ENCODE data around the gene OSBPL10. TPM values are rescaled to one million over a fixed set of nuclear protein-coding genes. Genes with fewer than 3 reads are reported as not detected.

Gene OSBPL10
- total RNA-seq, 1 donor from 2014 or later: 12.1 TPM

GRCh38 chr3:31967592-31967991 lies 13.5 kb downstream of the OSBPL10 start:
- no peak for DNase-seq (ENCODE audit: low spot score)
- intact Hi-C loops (cut with micrococcal nuclease): no loop called here
- H3K27me3 Mint-ChIP-seq (ENCODE audit: insufficient read depth): peaks cover 2% of the 10 kb centered on the region
- H3K36me3 Mint-ChIP-seq (ENCODE audit: low read depth): no peaks in the 10 kb centered on the region
- no peak overlapping the region for H3K4me3 Mint-ChIP-seq
- H3K9me3 Mint-ChIP-seq: no peaks in the 10 kb centered on the region
- peaks cover 11% of the 10 kb centered on the region for H3K4me1 Mint-ChIP-seq (ENCODE audit: low read depth)
- no peak overlapping the region for H3K27ac Mint-ChIP-seq

- DNase-seq (ENCODE audit: low spot score): no peak
Observed at GRCh38 chr3:31966978-31967591, 14.0 kb downstream of the OSBPL10 start.

GRCh38 chr3:31962801-31963205 lies 18.3 kb downstream of the OSBPL10 start:
- intact Hi-C loops (cut with micrococcal nuclease): loop anchor here (1.0 to 5.0 kb wide), 2 partner anchors 16 to 36 kb away; no protein-coding TSS in a partner anchor
- Mint-ChIP-seq H3K4me3 (no peak overlapping the region), H3K4me1 (ENCODE audit: low read depth) (peaks cover 25% of the 10 kb centered on the region), H3K36me3 (ENCODE audit: low read depth) (no peaks in the 10 kb centered on the region), H3K9me3 (no peaks in the 10 kb centered on the region), H3K27ac (peak overlapping the region; percentile 40), H3K27me3 (ENCODE audit: insufficient read depth) (no peaks in the 10 kb centered on the region)
- DNase-seq (ENCODE audit: low spot score): no peak

More at GRCh38 chr3:31966978-31967591, 14.0 kb downstream of the OSBPL10 start:
- Mint-ChIP-seq H3K9me3 (no peaks in the 10 kb centered on the region), H3K36me3 (ENCODE audit: low read depth) (no peaks in the 10 kb centered on the region), H3K27me3 (ENCODE audit: insufficient read depth) (peaks cover 2% of the 10 kb centered on the region), H3K4me1 (ENCODE audit: low read depth) (peaks cover 8% of the 10 kb centered on the region), H3K4me3 (no peak overlapping the region), H3K27ac (no peak overlapping the region)
- intact Hi-C loops (cut with micrococcal nuclease): no loop called here

DNA sequence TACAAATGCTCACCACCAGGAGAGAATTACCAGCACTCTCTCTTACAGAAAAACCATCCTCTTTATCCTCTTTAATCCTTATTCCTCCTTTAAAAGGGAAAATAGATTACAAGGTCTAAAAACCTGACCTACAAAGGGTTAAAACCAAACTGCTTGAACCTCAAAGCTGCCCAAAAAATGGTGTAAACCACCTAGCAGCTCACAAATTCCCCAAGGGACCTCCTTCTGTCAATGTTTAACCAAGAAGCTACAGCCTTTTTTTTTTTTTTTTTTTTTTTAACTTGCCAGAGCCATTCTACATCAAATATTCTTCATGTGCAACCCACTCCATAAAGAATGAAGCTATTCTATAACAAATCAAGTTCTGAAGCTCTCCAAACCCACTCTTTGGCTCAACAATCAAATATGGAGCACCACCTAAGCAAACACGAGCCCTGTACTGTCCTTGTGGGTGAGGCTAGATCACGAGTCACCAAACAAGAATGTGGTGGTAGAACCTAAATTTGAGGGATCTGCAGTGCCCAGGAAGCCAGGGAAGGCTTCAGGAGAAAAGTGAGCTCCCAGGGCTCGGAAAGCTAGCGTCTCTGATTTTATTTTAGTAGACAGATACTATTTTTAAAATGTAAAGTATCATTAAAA lies 20.1 kb downstream of the OSBPL10 start:
- H3K4me3 Mint-ChIP-seq: no peak overlapping the region
- DNase-seq (ENCODE audit: low spot score): no peak
- H3K27me3 Mint-ChIP-seq (ENCODE audit: insufficient read depth): no peaks in the 10 kb centered on the region

GRCh38 chr3:31959951-31960792 lies 20.9 kb downstream of the OSBPL10 start:
- intact Hi-C loops (cut with micrococcal nuclease): loop anchor here (5.0 kb wide), 1 partner anchor 33 kb away; no protein-coding TSS in a partner anchor
- Mint-ChIP-seq H3K9me3 (peaks cover 8% of the 10 kb centered on the region), H3K4me1 (ENCODE audit: low read depth) (peaks cover 25% of the 10 kb centered on the region), H3K27me3 (ENCODE audit: insufficient read depth) (no peaks in the 10 kb centered on the region), H3K4me3 (no peak overlapping the region), H3K27ac (no peak overlapping the region), H3K36me3 (ENCODE audit: low read depth) (peaks cover 3% of the 10 kb centered on the region)
- no peak for DNase-seq (ENCODE audit: low spot score)

More for the DNA sequence above, 20.1 kb downstream of the OSBPL10 start:
- H3K9me3 Mint-ChIP-seq: peaks cover 2% of the 10 kb centered on the region
- intact Hi-C loops (cut with micrococcal nuclease): loop anchor here (5.0 kb wide), 1 partner anchor 34 kb away; no protein-coding TSS in a partner anchor
- no peak overlapping the region for H3K27ac Mint-ChIP-seq
- H3K36me3 Mint-ChIP-seq (ENCODE audit: low read depth): no peaks in the 10 kb centered on the region
- peaks cover 25% of the 10 kb centered on the region for H3K4me1 Mint-ChIP-seq (ENCODE audit: low read depth)

- intact Hi-C loops (cut with micrococcal nuclease): no loop called here
- Mint-ChIP-seq H3K4me3 (no peak overlapping the region), H3K36me3 (ENCODE audit: low read depth) (peaks cover 3% of the 10 kb centered on the region), H3K27ac (no peak overlapping the region), H3K27me3 (ENCODE audit: insufficient read depth) (no peaks in the 10 kb centered on the region), H3K9me3 (peaks cover 18% of the 10 kb centered on the region), H3K4me1 (ENCODE audit: low read depth) (peaks cover 25% of the 10 kb centered on the region)
- no peak for DNase-seq (ENCODE audit: low spot score)
Observed at GRCh38 chr3:31959251-31959650, 21.8 kb downstream of the OSBPL10 start.

DNA sequence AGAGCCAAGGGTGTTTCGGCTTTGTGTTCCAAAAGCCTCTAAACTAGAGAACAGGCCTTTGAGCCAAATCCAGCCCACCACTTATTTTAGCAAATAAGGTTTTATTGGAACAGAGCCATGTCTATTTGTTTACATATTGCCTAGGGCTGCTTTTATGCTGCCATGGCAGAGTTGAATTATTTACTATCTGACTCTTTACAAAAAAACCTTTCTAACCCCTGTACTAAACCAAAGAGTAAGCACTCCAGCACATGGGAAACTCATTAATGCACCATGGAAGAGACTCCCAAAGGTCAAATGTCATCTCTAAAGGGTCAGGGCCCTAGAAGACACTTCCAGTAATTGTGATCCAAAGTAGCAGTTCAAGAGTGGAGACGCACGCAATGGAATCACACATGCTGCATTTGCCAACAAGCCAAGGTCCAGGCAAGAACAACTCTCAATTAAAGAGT lies 22.3 kb downstream of the OSBPL10 start:
- no peak for DNase-seq (ENCODE audit: low spot score)
- Mint-ChIP-seq H3K4me1 (ENCODE audit: low read depth) (peaks cover 25% of the 10 kb centered on the region), H3K9me3 (peaks cover 18% of the 10 kb centered on the region), H3K27ac (no peak overlapping the region), H3K27me3 (ENCODE audit: insufficient read depth) (no peaks in the 10 kb centered on the region), H3K36me3 (ENCODE audit: low read depth) (peaks cover 3% of the 10 kb centered on the region), H3K4me3 (no peak overlapping the region)
- intact Hi-C loops (cut with micrococcal nuclease): no loop called here

DNA sequence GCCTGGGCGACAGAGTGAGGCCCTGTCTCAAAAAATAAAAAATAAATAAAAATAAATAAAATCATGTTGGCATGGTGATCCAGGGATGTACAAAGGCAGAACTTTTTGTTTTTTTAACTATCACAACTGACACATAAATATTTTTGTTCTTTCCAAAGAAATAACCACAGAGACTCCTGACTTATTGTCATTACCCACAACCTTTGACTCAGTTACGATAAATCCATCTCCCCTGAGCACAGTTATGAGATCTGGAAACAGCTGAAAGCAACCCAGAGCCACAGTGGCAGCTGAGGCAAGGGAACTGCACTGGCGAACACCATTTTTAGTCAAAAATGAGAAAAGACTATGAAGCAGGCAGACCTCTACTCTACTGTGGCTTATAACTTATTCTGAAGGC lies 24.0 kb downstream of the OSBPL10 start:
- Mint-ChIP-seq H3K4me3 (no peak overlapping the region), H3K27ac (no peak overlapping the region), H3K36me3 (ENCODE audit: low read depth) (peaks cover 3% of the 10 kb centered on the region), H3K9me3 (peaks cover 18% of the 10 kb centered on the region), H3K4me1 (ENCODE audit: low read depth) (peaks cover 22% of the 10 kb centered on the region), H3K27me3 (ENCODE audit: insufficient read depth) (no peaks in the 10 kb centered on the region)
- DNase-seq (ENCODE audit: low spot score): no peak
- intact Hi-C loops (cut with micrococcal nuclease): no loop called here

DNA sequence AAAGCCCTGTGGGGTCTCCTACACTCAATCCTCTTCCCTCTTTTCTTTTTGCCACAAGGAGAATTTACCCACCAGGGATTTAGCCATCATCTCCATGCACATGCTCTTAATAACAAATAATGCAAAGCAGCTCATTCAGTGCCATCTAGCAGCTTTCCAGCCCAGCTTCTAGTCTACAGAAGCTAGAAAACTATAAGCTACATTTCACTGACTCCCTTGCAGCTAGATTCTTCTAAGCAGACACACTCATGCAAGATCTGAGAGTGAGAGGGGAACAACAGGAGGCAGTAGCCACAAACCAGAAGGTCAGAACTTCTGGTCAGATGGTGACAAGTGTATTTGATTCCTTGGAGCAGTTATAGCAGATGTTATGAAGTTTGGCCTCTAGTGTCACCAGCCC lies 25.5 kb downstream of the OSBPL10 start:
- no peaks in the 10 kb centered on the region for H3K27me3 Mint-ChIP-seq (ENCODE audit: insufficient read depth)
- intact Hi-C loops (cut with micrococcal nuclease): no loop called here
- no peak overlapping the region for H3K4me3 Mint-ChIP-seq
- peaks cover 18% of the 10 kb centered on the region for H3K9me3 Mint-ChIP-seq
- DNase-seq (ENCODE audit: low spot score): no peak
- no peak overlapping the region for H3K27ac Mint-ChIP-seq
- H3K36me3 Mint-ChIP-seq (ENCODE audit: low read depth): peaks cover 3% of the 10 kb centered on the region
- peaks cover 18% of the 10 kb centered on the region for H3K4me1 Mint-ChIP-seq (ENCODE audit: low read depth)

- intact Hi-C loops (cut with micrococcal nuclease): no loop called here
- H3K9me3 Mint-ChIP-seq: peaks cover 18% of the 10 kb centered on the region
- peaks cover 7% of the 10 kb centered on the region for H3K4me1 Mint-ChIP-seq (ENCODE audit: low read depth)
- no peaks in the 10 kb centered on the region for H3K27me3 Mint-ChIP-seq (ENCODE audit: insufficient read depth)
- H3K36me3 Mint-ChIP-seq (ENCODE audit: low read depth): peaks cover 3% of the 10 kb centered on the region
- DNase-seq (ENCODE audit: low spot score): no peak
- H3K4me3 Mint-ChIP-seq: no peak overlapping the region
- no peak overlapping the region for H3K27ac Mint-ChIP-seq
Observed at GRCh38 chr3:31953636-31954035, 27.4 kb downstream of the OSBPL10 start.

GRCh38 chr3:31953091-31953490 lies 28.0 kb downstream of the OSBPL10 start:
- Mint-ChIP-seq H3K9me3 (peaks cover 18% of the 10 kb centered on the region), H3K4me3 (no peak overlapping the region), H3K4me1 (ENCODE audit: low read depth) (peaks cover 7% of the 10 kb centered on the region), H3K36me3 (ENCODE audit: low read depth) (peaks cover 3% of the 10 kb centered on the region), H3K27ac (no peak overlapping the region), H3K27me3 (ENCODE audit: insufficient read depth) (no peaks in the 10 kb centered on the region)
- intact Hi-C loops (cut with micrococcal nuclease): no loop called here
- DNase-seq (ENCODE audit: low spot score): no peak

GRCh38 chr3:31952205-31952604 lies 28.9 kb downstream of the OSBPL10 start:
- Mint-ChIP-seq H3K4me1 (ENCODE audit: low read depth) (peaks cover 7% of the 10 kb centered on the region), H3K9me3 (peaks cover 18% of the 10 kb centered on the region), H3K27me3 (ENCODE audit: insufficient read depth) (no peaks in the 10 kb centered on the region), H3K27ac (no peak overlapping the region), H3K4me3 (no peak overlapping the region), H3K36me3 (ENCODE audit: low read depth) (peaks cover 3% of the 10 kb centered on the region)
- no peak for DNase-seq (ENCODE audit: low spot score)
- intact Hi-C loops (cut with micrococcal nuclease): no loop called here

- no peak overlapping the region for H3K4me3 Mint-ChIP-seq
- intact Hi-C loops (cut with micrococcal nuclease): no loop called here
- no peak for DNase-seq (ENCODE audit: low spot score)
- H3K27ac Mint-ChIP-seq: no peak overlapping the region
- H3K9me3 Mint-ChIP-seq: no peaks in the 10 kb centered on the region
- H3K4me1 Mint-ChIP-seq (ENCODE audit: low read depth): peaks cover 7% of the 10 kb centered on the region
- no peaks in the 10 kb centered on the region for H3K27me3 Mint-ChIP-seq (ENCODE audit: insufficient read depth)
- H3K36me3 Mint-ChIP-seq (ENCODE audit: low read depth): no peaks in the 10 kb centered on the region
Observed at GRCh38 chr3:31948280-31948679, 32.8 kb downstream of the OSBPL10 start.
